NT2/D1 (cell line): ENCODE data around the gene PHYHIPL.

Source experiments
- DNase-seq: peaks from one replicate; pipeline ENCODE4 v3.0.0-alpha.2; 2011; ENCODE audit warnings: low read depth, low spot score
- H3K27me3 ChIP-seq: 2 replicates; pipeline ENCODE4 v1.6.0; 2011; ENCODE audit warnings: mild to moderate bottlenecking; ENCODE audit not compliant: insufficient read length, insufficient read depth
- H3K36me3 ChIP-seq: 2 replicates; pipeline ENCODE4 v1.6.1; 2011; ENCODE audit warnings: mild to moderate bottlenecking, low read length, mixed read lengths; ENCODE audit not compliant: insufficient read depth, insufficient read length
- H3K4me1 ChIP-seq: 2 replicates; pipeline ENCODE4 v1.5.1; 2011; ENCODE audit not compliant: insufficient read depth, insufficient read length
- H3K4me3 ChIP-seq: 2 replicates; pipeline ENCODE4 v1.5.1; 2011; ENCODE audit warnings: low read depth; ENCODE audit not compliant: insufficient read length
- H3K9ac ChIP-seq: 2 replicates; pipeline ENCODE4 v1.6.0; 2011; ENCODE audit warnings: low read depth; ENCODE audit not compliant: insufficient read length
- H3K9me3 ChIP-seq: 2 replicates; pipeline ENCODE4 v1.5.1; 2011; ENCODE audit warnings: mild to moderate bottlenecking, low read length; ENCODE audit not compliant: insufficient read depth
- SUZ12 ChIP-seq: IDR thresholded peaks from 2 replicates; pipeline ENCODE4 v1.6.1; 2011; ENCODE audit not compliant: insufficient read length, insufficient read depth; ENCODE audit errors: extremely low read depth
- YY1 ChIP-seq: IDR thresholded peaks from 2 replicates; pipeline ENCODE4 v1.6.1; 2011; ENCODE audit not compliant: insufficient read length, insufficient read depth
- ZNF274 ChIP-seq: IDR thresholded peaks from 2 replicates; pipeline ENCODE4 v1.6.1; 2011; ENCODE audit warnings: mild to moderate bottlenecking, low read depth, low read length

The PHYHIPL gene

GRCh38 chr10:59175538-59176240, 754 bp upstream of the PHYHIPL start:
- H3K36me3 ChIP-seq: no peaks in the 10 kb centered on the region
- no peak overlapping the region for H3K9ac ChIP-seq
- DNase-seq: no peak
- H3K4me3 ChIP-seq: peak overlapping the region; percentile 29
- no peaks in the 10 kb centered on the region for H3K9me3 ChIP-seq
- TF ChIP-seq ZNF274: no peak
- TF ChIP-seq SUZ12: no peak
- no peak for TF ChIP-seq YY1
- H3K4me1 ChIP-seq: no peaks in the 10 kb centered on the region
- H3K27me3 ChIP-seq: peaks cover 17% of the 10 kb centered on the region

- peak overlapping the region; percentile 64 for H3K9ac ChIP-seq
- no peaks in the 10 kb centered on the region for H3K36me3 ChIP-seq
- peak overlapping the region; percentile 29 for H3K4me3 ChIP-seq
- TF ChIP-seq SUZ12: no peak
- no peak for TF ChIP-seq ZNF274
- H3K9me3 ChIP-seq: no peaks in the 10 kb centered on the region
- no peaks in the 10 kb centered on the region for H3K4me1 ChIP-seq
- DNase-seq: peak; percentile 9
- peaks cover 17% of the 10 kb centered on the region for H3K27me3 ChIP-seq
Observed at GRCh38 chr10:59177031-59177797, 771 bp downstream of the PHYHIPL start.

GRCh38 chr10:59177836-59178235, 1.4 kb downstream of the PHYHIPL start:
- Histone ChIP-seq H3K27me3 (peaks cover 17% of the 10 kb centered on the region), H3K4me3 (no peak overlapping the region), H3K36me3 (no peaks in the 10 kb centered on the region), H3K4me1 (no peaks in the 10 kb centered on the region), H3K9me3 (no peaks in the 10 kb centered on the region), H3K9ac (no peak overlapping the region)
- no peak for TF ChIP-seq SUZ12
- TF ChIP-seq YY1: no peak
- TF ChIP-seq ZNF274: no peak
- no peak for DNase-seq

- Histone ChIP-seq H3K9me3 (no peaks in the 10 kb centered on the region), H3K36me3 (no peaks in the 10 kb centered on the region), H3K4me3 (no peak overlapping the region), H3K27me3 (peaks cover 17% of the 10 kb centered on the region), H3K4me1 (no peaks in the 10 kb centered on the region), H3K9ac (no peak overlapping the region)
- TF ChIP-seq YY1 (no peak), ZNF274 (no peak)
- DNase-seq: no peak
Observed at GRCh38 chr10:59179068-59179467, 2.6 kb downstream of the PHYHIPL start.

GRCh38 chr10:59180689-59181270, 4.3 kb downstream of the PHYHIPL start:
- no peak overlapping the region for H3K9ac ChIP-seq
- H3K9me3 ChIP-seq: no peaks in the 10 kb centered on the region
- no peak for DNase-seq
- H3K27me3 ChIP-seq: peaks cover 9% of the 10 kb centered on the region
- H3K4me1 ChIP-seq: no peaks in the 10 kb centered on the region
- no peaks in the 10 kb centered on the region for H3K36me3 ChIP-seq
- TF ChIP-seq SUZ12: no peak
- TF ChIP-seq ZNF274: no peak
- TF ChIP-seq YY1: no peak
- no peak overlapping the region for H3K4me3 ChIP-seq

- no peaks in the 10 kb centered on the region for H3K9me3 ChIP-seq
- H3K4me3 ChIP-seq: no peak overlapping the region
- no peak overlapping the region for H3K9ac ChIP-seq
- peak; percentile 23 for DNase-seq
- no peaks in the 10 kb centered on the region for H3K36me3 ChIP-seq
- H3K27me3 ChIP-seq: peaks cover 2% of the 10 kb centered on the region
- H3K4me1 ChIP-seq: no peaks in the 10 kb centered on the region
- TF ChIP-seq ZNF274 (no peak), SUZ12 (no peak), YY1 (no peak)
Observed at GRCh38 chr10:59181668-59182067, 5.2 kb downstream of the PHYHIPL start.

- H3K27me3 ChIP-seq: no peaks in the 10 kb centered on the region
- no peaks in the 10 kb centered on the region for H3K9me3 ChIP-seq
- DNase-seq: no peak
- no peaks in the 10 kb centered on the region for H3K36me3 ChIP-seq
- H3K4me1 ChIP-seq: no peaks in the 10 kb centered on the region
- no peak overlapping the region for H3K4me3 ChIP-seq
- H3K9ac ChIP-seq: no peak overlapping the region
- TF ChIP-seq SUZ12 (no peak), YY1 (no peak), ZNF274 (no peak)
Observed at GRCh38 chr10:59190332-59190731, 13.9 kb downstream of the PHYHIPL start.
